Bronchial epithelial cell (primary cell): ENCODE results near the gene KLLN. TPM values are rescaled to one million over a fixed set of nuclear protein-coding genes. Genes with fewer than 3 reads are reported as not detected.
"Not testable (repeated sequence)": the region's sequence is repeated elsewhere in the genome, so short reads cannot be mapped to it uniquely, and the experiment has no call there.

ENCODE experiments used
- DNase-seq: peaks from one replicate; pipeline ENCODE4 v3.0.0-alpha.2; 2010; ENCODE audit warnings: low read depth
- FAIRE-seq: peaks from 2 replicates; lab custom pipeline; 2011; peaks lifted over from hg19 to GRCh38; lab: Jason Lieb, UNC
- H3K27me3 ChIP-seq: 2 replicates; pipeline ENCODE4 v1.5.1; 2011; ENCODE audit warnings: low read length; ENCODE audit not compliant: control insufficient read depth, insufficient read depth
- H3K36me3 ChIP-seq: 2 replicates; pipeline ENCODE4 v1.5.1; 2011; ENCODE audit warnings: low read length; ENCODE audit not compliant: control insufficient read depth, insufficient read depth
- H3K4me3 ChIP-seq: 2 replicates; pipeline ENCODE4 v1.5.1; 2011; ENCODE audit warnings: mild to moderate bottlenecking, low read depth, low read length, control low read depth
- CTCF ChIP-seq: IDR thresholded peaks from 2 replicates; pipeline ENCODE4 v1.5.1; 2011; ENCODE audit warnings: mild to moderate bottlenecking, moderate library complexity, low read length, control low read depth, inconsistent platforms; ENCODE audit not compliant: insufficient read depth, severe bottlenecking
- total RNA-seq: library from RNA; depleted of rRNA; stranded (reverse); fragments of >200 nt; gene quantifications from 2 replicates; pipeline ENCODE4 v1.2.1, GENCODE V29; 2014

The KLLN gene
- 0.13 and 0.26 TPM in 2 replicates for total RNA-seq

- Histone ChIP-seq H3K36me3 (no peaks in the 10 kb centered on the region), H3K4me3 (peak within 1 kb of the TSS; percentile 89), H3K27me3 (no peaks in the 10 kb centered on the region)
- DNase-seq (peak; percentile 81), FAIRE-seq (no peak)
- TF ChIP-seq CTCF: no peak
Measured at GRCh38 chr10:87863053-87863943, at the start of gene KLLN, which contains the start of gene PTEN. TSS of gene KLLN (minus strand) at chr10:87863533. CDS start at chr10:87862487, 1,046 bp downstream. TSS of gene PTEN (plus strand) at chr10:87863625. CDS start at chr10:87864470, 845 bp downstream.

- H3K36me3 ChIP-seq, DNase-seq, H3K27me3 ChIP-seq, H3K4me3 ChIP-seq, FAIRE-seq: not testable (repeated sequence)
Measured at GRCh38 chr10:87903396-87903795, 40.1 kb upstream of the KLLN start.

GRCh38 chr10:87897957-87898356 is 34.6 kb upstream of the KLLN start:
- DNase-seq, FAIRE-seq, H3K4me3 ChIP-seq, H3K36me3 ChIP-seq, H3K27me3 ChIP-seq: not testable (repeated sequence)

- FAIRE-seq (no peak), DNase-seq (no peak)
- no peaks in the 10 kb centered on the region for H3K27me3 ChIP-seq
- no peak for TF ChIP-seq CTCF
- no peaks in the 10 kb centered on the region for H3K36me3 ChIP-seq
- no peak overlapping the region for H3K4me3 ChIP-seq
Measured at GRCh38 chr10:87896216-87896615, 32.9 kb upstream of the KLLN start.

GRCh38 chr10:87895430-87895829 is 32.1 kb upstream of the KLLN start:
- Histone ChIP-seq H3K27me3 (no peaks in the 10 kb centered on the region), H3K4me3 (no peak overlapping the region), H3K36me3 (no peaks in the 10 kb centered on the region)
- TF ChIP-seq CTCF: no peak
- DNase-seq (no peak), FAIRE-seq (no peak)

- FAIRE-seq (no peak), DNase-seq (no peak)
- H3K27me3 ChIP-seq: no peaks in the 10 kb centered on the region
- H3K4me3 ChIP-seq: no peak overlapping the region
- no peak for TF ChIP-seq CTCF
- peaks cover 6% of the 10 kb centered on the region for H3K36me3 ChIP-seq
Measured at GRCh38 chr10:87887548-87888289, 24.4 kb upstream of the KLLN start.
